ENCODE results near the gene VRK1.

DNA sequence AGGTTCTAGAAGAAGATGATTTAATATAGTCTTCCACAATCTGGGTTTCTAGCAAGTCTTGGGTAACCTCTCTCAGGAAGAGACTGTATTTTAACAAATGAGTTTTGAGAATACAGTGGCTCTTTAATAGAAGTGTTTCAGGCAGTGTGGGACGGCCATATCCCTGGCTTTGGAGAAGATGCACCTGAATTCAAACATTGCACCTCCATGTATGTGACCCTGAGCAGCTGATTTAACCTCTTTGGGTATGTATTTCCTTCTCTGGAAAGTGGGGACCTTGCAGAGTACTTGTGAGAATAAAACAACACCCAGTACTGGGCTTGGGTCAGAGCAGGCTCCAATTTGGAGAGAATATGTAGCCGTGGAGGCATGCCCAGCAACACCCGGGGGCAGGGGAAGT, 15.8 kb upstream of the VRK1 start:
- TF ChIP-seq CTCF (IDR thresholded peaks at IDR 0.05; ENCODE audit: low read length): no peak
- no peak for TF ChIP-seq EZH2phosphoT487 (IDR thresholded peaks at IDR 0.05; ENCODE audit: low read length)
- TF ChIP-seq EZH2 (optimal IDR thresholded peaks at IDR 0.05; ENCODE audit: low read depth, low read length): no peak
